Lower lobe of right lung (tissue), 2 donors: Measurements from ENCODE around the gene SLC24A3. TPM values are rescaled to one million over a fixed set of nuclear protein-coding genes. Genes with fewer than 3 reads are reported as not detected.

Experiments used
- ATAC-seq, 2 donors: fragments of 200-7000 bp; cut with Tn5 transposase; one replicate each; pipeline ENCODE4 v1.9.1; 2020 to 2022; ENCODE audit warnings: mild to moderate bottlenecking in 2 of 2, moderate library complexity in 2 of 2
- DNase-seq: peaks from one replicate; pipeline ENCODE4 v3.0.0-alpha.2; 2020
- H3K27ac ChIP-seq: fragments of 200-600 bp; one replicate; pipeline ENCODE4 v1.8.0; 2022
- H3K27me3 ChIP-seq: fragments of 200-600 bp; one replicate; pipeline ENCODE4 v1.8.0; 2022; ENCODE audit warnings: low read depth
- H3K36me3 ChIP-seq: fragments of 200-600 bp; one replicate; pipeline ENCODE4 v1.8.0; 2022; ENCODE audit warnings: mild to moderate bottlenecking
- H3K4me1 ChIP-seq: fragments of 200-600 bp; one replicate; pipeline ENCODE4 v1.8.0; 2022
- H3K4me3 ChIP-seq: fragments of 200-600 bp; one replicate; pipeline ENCODE4 v1.8.0; 2022; ENCODE audit warnings: mild to moderate bottlenecking
- H3K9me3 ChIP-seq: fragments of 200-600 bp; one replicate; pipeline ENCODE4 v1.8.0; 2022
- intact Hi-C: fragments of 100-400 bp; cut with DNase I; formaldehyde crosslinking; loops from one replicate; pipeline ENCODE4 v1.11.0; 2022
- total RNA-seq: library from RNA; stranded (reverse); fragmentation: NEBNext Ultra II Directional; extraction: Animal tissue kit (Norgen Biotek cat#: 25700); gene quantifications from one replicate; pipeline ENCODE4 v1.2.1, GENCODE V29; 2021
- TF ChIP-seq, protein P1 (sequence below): fragments of 200-600 bp; IDR thresholded peaks from one replicate; pipeline ENCODE4 v1.8.0; 2022; ENCODE audit warnings: antibody characterized with exemption, mild to moderate bottlenecking
- donor health status: DM: no; HTN: yes; CAD: no; lungs with severe emphysema.

Gene SLC24A3
- total RNA-seq, 1 donor from 2014 or later, result 7.9 TPM

DNA sequence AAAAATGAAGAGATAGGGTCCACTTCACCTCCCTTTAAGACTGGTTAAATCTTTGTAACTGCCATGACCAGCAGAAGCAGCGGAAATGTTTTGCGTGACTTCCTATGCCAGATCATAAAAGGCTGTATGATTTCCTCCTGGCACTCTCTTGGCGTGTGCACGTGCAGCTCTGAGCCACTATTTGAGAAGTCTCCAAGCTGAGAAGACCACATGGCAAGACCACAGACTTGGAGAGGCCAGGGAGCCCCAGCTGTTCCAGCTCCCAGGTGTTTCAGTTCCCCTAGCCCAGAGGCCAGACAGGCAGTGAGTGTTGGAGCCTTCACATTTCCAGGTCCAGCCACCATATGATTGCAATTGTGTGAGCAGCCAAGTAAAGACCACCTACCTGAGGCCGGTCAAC is 286.3 kb downstream of the SLC24A3 start:
- H3K4me1 ChIP-seq, result no peaks in the 10 kb centered on the region
- DNase-seq (no peak), ATAC-seq (no peak)
- no peaks in the 10 kb centered on the region for H3K27me3 ChIP-seq
- no peaks in the 10 kb centered on the region for H3K9me3 ChIP-seq
- H3K4me3 ChIP-seq, result no peak overlapping the region
- H3K36me3 ChIP-seq, result no peaks in the 10 kb centered on the region
- H3K27ac ChIP-seq, result no peak overlapping the region
- intact Hi-C loops, result no loop called here
- TF ChIP-seq, protein P1, sequence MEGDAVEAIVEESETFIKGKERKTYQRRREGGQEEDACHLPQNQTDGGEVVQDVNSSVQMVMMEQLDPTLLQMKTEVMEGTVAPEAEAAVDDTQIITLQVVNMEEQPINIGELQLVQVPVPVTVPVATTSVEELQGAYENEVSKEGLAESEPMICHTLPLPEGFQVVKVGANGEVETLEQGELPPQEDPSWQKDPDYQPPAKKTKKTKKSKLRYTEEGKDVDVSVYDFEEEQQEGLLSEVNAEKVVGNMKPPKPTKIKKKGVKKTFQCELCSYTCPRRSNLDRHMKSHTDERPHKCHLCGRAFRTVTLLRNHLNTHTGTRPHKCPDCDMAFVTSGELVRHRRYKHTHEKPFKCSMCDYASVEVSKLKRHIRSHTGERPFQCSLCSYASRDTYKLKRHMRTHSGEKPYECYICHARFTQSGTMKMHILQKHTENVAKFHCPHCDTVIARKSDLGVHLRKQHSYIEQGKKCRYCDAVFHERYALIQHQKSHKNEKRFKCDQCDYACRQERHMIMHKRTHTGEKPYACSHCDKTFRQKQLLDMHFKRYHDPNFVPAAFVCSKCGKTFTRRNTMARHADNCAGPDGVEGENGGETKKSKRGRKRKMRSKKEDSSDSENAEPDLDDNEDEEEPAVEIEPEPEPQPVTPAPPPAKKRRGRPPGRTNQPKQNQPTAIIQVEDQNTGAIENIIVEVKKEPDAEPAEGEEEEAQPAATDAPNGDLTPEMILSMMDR, result no peak

DNA sequence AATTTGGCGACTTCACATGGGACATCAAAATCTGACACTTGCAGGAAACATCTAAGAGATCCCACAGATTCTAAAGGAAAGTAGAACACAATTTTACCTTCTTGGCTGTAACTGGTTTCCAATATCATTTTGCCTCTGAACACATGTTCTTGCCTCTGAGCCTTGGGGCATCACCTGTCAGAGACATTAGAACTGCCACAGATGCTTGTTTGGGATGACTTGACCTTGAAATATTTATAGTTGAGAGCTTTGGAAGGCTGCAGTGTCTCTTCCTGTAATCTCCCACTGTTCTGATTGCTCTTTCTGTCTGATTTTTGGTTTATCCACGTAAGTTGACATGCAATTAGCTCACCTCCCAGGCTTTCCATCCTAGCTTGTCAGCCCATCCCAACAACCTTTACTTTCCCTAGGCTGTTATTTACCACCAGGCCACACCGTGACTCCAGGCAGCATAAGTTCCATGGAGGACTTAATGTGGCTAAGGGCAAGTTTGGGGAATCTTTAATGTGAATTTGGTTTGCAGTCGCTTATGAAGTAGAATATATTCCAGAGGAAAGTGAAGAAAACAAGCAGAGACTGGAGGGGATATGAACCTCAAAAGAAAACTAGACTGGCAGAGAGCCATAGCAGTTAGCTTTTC is 289.2 kb downstream of the SLC24A3 start:
- no peak for ATAC-seq
- Histone ChIP-seq H3K27ac (no peak overlapping the region), H3K4me1 (no peaks in the 10 kb centered on the region), H3K36me3 (no peaks in the 10 kb centered on the region), H3K4me3 (no peak overlapping the region), H3K27me3 (no peaks in the 10 kb centered on the region), H3K9me3 (no peaks in the 10 kb centered on the region)
- TF ChIP-seq, protein P1, result no peak
- DNase-seq, result no peak
- intact Hi-C loops, result no loop called here

DNA sequence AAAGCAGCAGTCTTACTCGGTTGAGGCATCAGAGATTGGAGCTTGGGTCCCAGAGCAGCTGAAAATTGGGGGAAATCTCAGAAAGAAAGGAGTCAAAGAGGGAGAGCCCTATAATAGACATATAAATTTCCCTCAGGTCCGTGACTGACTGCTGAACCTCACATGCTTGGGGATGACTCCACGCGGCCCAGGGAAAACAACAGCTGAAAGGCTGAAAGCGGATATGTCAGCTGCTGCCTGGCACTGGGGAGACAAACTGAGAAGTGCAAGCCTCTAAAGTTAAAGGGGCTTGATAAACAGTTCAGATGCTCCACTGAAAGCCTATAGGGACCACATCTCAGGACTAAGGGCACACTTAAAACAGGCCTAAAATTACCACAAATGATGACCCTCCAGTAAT is 289.7 kb downstream of the SLC24A3 start:
- intact Hi-C loops, result no loop called here
- no peak for ATAC-seq
- Histone ChIP-seq H3K27ac (no peak overlapping the region), H3K27me3 (no peaks in the 10 kb centered on the region), H3K4me1 (no peaks in the 10 kb centered on the region), H3K36me3 (no peaks in the 10 kb centered on the region), H3K9me3 (no peaks in the 10 kb centered on the region), H3K4me3 (no peak overlapping the region)
- no peak for DNase-seq
- TF ChIP-seq, protein P1, result no peak

DNA sequence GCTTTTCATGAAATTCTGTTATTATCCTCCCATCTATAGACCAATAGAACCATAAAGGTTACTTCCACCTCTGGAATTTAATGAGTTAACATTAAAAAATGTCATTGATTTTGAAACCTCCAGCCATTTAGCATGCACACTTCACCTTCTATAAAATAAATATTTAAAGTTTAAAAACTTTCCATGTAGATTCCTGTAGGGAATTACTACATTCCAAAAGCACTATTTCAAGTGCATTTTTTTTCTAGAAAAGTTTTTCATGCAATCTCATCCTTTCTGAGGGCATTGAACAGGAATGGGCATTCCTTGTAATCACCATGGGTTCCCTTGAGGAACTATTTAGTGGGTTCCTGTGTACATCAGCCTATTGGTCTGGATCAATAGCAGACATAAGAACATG is 291.8 kb downstream of the SLC24A3 start:
- ATAC-seq (no peak), DNase-seq (no peak)
- intact Hi-C loops, result no loop called here
- Histone ChIP-seq H3K4me3 (no peak overlapping the region), H3K36me3 (no peaks in the 10 kb centered on the region), H3K9me3 (no peaks in the 10 kb centered on the region), H3K27ac (no peak overlapping the region), H3K27me3 (no peaks in the 10 kb centered on the region), H3K4me1 (no peaks in the 10 kb centered on the region)
- TF ChIP-seq, protein P1, result no peak

DNA sequence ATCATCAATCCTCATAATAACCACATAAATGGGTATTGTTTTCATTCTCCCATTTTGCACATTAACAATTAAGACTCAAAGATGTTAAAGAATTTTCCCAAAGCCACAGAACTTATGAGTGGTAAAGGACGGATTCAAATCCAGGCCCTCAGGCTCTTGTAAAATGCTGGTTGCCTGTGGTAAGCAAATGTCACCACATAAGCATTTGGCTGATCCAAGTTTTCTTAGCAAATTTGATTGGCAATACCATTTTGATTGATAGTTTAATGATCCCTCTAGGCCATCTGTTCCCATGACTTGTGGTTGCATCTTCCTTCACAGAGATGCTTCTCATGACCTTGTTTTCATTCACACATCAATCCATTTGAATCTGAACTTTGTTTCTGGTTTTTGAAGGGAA is 293.6 kb downstream of the SLC24A3 start:
- H3K27ac ChIP-seq, result no peak overlapping the region
- H3K4me3 ChIP-seq, result no peak overlapping the region
- TF ChIP-seq, protein P1, result no peak
- intact Hi-C loops, result no loop called here
- no peak for ATAC-seq
- no peaks in the 10 kb centered on the region for H3K27me3 ChIP-seq
- no peaks in the 10 kb centered on the region for H3K9me3 ChIP-seq
- no peaks in the 10 kb centered on the region for H3K4me1 ChIP-seq
- DNase-seq, result no peak
- H3K36me3 ChIP-seq, result no peaks in the 10 kb centered on the region
